ENCODE measurements around the gene TRIM13. TPM values are rescaled to one million over a fixed set of nuclear protein-coding genes. Genes with fewer than 3 reads are reported as not detected.

The TRIM13 gene
- total and polyA plus RNA-seq, 2 donors (not counting 1 experiment from before 2014, with no cell fraction given), result 21.1 to 24.4 TPM

- peak in 1 of 2 donors; percentile 37 for DNase-seq (ENCODE audit: low read depth in 2 of 2)
- no peak overlapping the region for H3K27ac ChIP-seq (ENCODE audit: insufficient read depth, low read length)
Measured at GRCh38 chr13:49958321-49958720, 38.5 kb upstream of the TRIM13 start.

GRCh38 chr13:49967456-49967855 is 29.4 kb upstream of the TRIM13 start:
- Histone ChIP-seq H3K4me1 (ENCODE audit: control insufficient read depth, extremely low read depth, insufficient read depth, low read length) (no peaks in the 10 kb centered on the region), H3K27me3 (ENCODE audit: control insufficient read depth, insufficient read depth, low read length) (no peaks in the 10 kb centered on the region), H3K27ac (ENCODE audit: insufficient read depth, low read length) (no peak overlapping the region), H4K20me1 (ENCODE audit: control insufficient read depth, extremely low read depth, insufficient read depth, low read length) (no peaks in the 10 kb centered on the region), H3K79me2 (ENCODE audit: control insufficient read depth, insufficient read depth, low read length) (no peaks in the 10 kb centered on the region), H3K4me2 (ENCODE audit: extremely low read depth, insufficient read depth, low read length) (no peak overlapping the region), H2AFZ (ENCODE audit: low read length) (no peak overlapping the region), H3K4me3 (replicated peaks in 1 of 4; ENCODE audit: control extremely low read depth in 1 of 4, insufficient read depth in 1 of 4, low read depth in 3 of 4, low read length in 4 of 4) (no peak overlapping the region), H3K9ac (ENCODE audit: insufficient read depth, low read length) (no peak overlapping the region), H3K9me3 (ENCODE audit: control insufficient read depth, insufficient read depth, low read depth, low read length) (no peaks in the 10 kb centered on the region), H3K36me3 (ENCODE audit: control insufficient read depth, insufficient read depth, low read length) (no peaks in the 10 kb centered on the region)
- no peak for DNase-seq (ENCODE audit: low read depth in 2 of 2)
- TF ChIP-seq EZH2 (IDR thresholded peaks at IDR 0.05; ENCODE audit: low read length, missing control alignments) (no peak), CTCF (conservative IDR thresholded peaks at IDR 0.05 in 1 of 2, IDR thresholded peaks at IDR 0.05 in 1 of 2; ENCODE audit: low read depth in 1 of 2, low read length in 2 of 2) (no peak)

More at GRCh38 chr13:49958321-49958720, 38.5 kb upstream of the TRIM13 start:
- H4K20me1 ChIP-seq (ENCODE audit: control insufficient read depth, extremely low read depth, insufficient read depth, low read length), result no peaks in the 10 kb centered on the region
- TF ChIP-seq EZH2 (IDR thresholded peaks at IDR 0.05; ENCODE audit: low read length, missing control alignments) (no peak), CTCF (conservative IDR thresholded peaks at IDR 0.05 in 1 of 2, IDR thresholded peaks at IDR 0.05 in 1 of 2; ENCODE audit: low read depth in 1 of 2, low read length in 2 of 2) (no peak)
- no peak overlapping the region for H3K4me3 ChIP-seq (replicated peaks in 1 of 4; ENCODE audit: control extremely low read depth in 1 of 4, insufficient read depth in 1 of 4, low read depth in 3 of 4, low read length in 4 of 4)
- H3K9ac ChIP-seq (ENCODE audit: insufficient read depth, low read length), result no peak overlapping the region
- H3K79me2 ChIP-seq (ENCODE audit: control insufficient read depth, insufficient read depth, low read length), result no peaks in the 10 kb centered on the region
- H3K27me3 ChIP-seq (ENCODE audit: control insufficient read depth, insufficient read depth, low read length), result no peaks in the 10 kb centered on the region
- no peak overlapping the region for H2AFZ ChIP-seq (ENCODE audit: low read length)
- H3K4me2 ChIP-seq (ENCODE audit: extremely low read depth, insufficient read depth, low read length), result no peak overlapping the region
- no peaks in the 10 kb centered on the region for H3K36me3 ChIP-seq (ENCODE audit: control insufficient read depth, insufficient read depth, low read length)
- H3K4me1 ChIP-seq (ENCODE audit: control insufficient read depth, extremely low read depth, insufficient read depth, low read length), result no peaks in the 10 kb centered on the region
- H3K9me3 ChIP-seq (ENCODE audit: control insufficient read depth, insufficient read depth, low read depth, low read length), result no peaks in the 10 kb centered on the region

- Histone ChIP-seq H3K4me2 (ENCODE audit: extremely low read depth, insufficient read depth, low read length) (no peak overlapping the region), H3K36me3 (ENCODE audit: control insufficient read depth, insufficient read depth, low read length) (no peaks in the 10 kb centered on the region), H3K4me3 (replicated peaks in 1 of 4; ENCODE audit: control extremely low read depth in 1 of 4, insufficient read depth in 1 of 4, low read depth in 3 of 4, low read length in 4 of 4) (no peak overlapping the region), H3K9me3 (ENCODE audit: control insufficient read depth, insufficient read depth, low read depth, low read length) (no peaks in the 10 kb centered on the region), H3K27me3 (ENCODE audit: control insufficient read depth, insufficient read depth, low read length) (no peaks in the 10 kb centered on the region), H4K20me1 (ENCODE audit: control insufficient read depth, extremely low read depth, insufficient read depth, low read length) (no peaks in the 10 kb centered on the region), H3K4me1 (ENCODE audit: control insufficient read depth, extremely low read depth, insufficient read depth, low read length) (no peaks in the 10 kb centered on the region), H3K27ac (ENCODE audit: insufficient read depth, low read length) (no peak overlapping the region), H2AFZ (ENCODE audit: low read length) (no peak overlapping the region), H3K9ac (ENCODE audit: insufficient read depth, low read length) (no peak overlapping the region), H3K79me2 (ENCODE audit: control insufficient read depth, insufficient read depth, low read length) (no peaks in the 10 kb centered on the region)
- TF ChIP-seq CTCF (conservative IDR thresholded peaks at IDR 0.05 in 1 of 2, IDR thresholded peaks at IDR 0.05 in 1 of 2; ENCODE audit: low read depth in 1 of 2, low read length in 2 of 2) (no peak), EZH2 (IDR thresholded peaks at IDR 0.05; ENCODE audit: low read length, missing control alignments) (no peak)
- no peak for DNase-seq (ENCODE audit: low read depth in 2 of 2)
Measured at GRCh38 chr13:49972709-49973108, 24.1 kb upstream of the TRIM13 start.

Data from fibroblast of lung (primary cell).